ENCODE measurements around the gene ZNF655.

GRCh38 chr7:99607548-99607947 is 49.1 kb downstream of the ZNF655 start:
- TF ChIP-seq, protein P1, sequence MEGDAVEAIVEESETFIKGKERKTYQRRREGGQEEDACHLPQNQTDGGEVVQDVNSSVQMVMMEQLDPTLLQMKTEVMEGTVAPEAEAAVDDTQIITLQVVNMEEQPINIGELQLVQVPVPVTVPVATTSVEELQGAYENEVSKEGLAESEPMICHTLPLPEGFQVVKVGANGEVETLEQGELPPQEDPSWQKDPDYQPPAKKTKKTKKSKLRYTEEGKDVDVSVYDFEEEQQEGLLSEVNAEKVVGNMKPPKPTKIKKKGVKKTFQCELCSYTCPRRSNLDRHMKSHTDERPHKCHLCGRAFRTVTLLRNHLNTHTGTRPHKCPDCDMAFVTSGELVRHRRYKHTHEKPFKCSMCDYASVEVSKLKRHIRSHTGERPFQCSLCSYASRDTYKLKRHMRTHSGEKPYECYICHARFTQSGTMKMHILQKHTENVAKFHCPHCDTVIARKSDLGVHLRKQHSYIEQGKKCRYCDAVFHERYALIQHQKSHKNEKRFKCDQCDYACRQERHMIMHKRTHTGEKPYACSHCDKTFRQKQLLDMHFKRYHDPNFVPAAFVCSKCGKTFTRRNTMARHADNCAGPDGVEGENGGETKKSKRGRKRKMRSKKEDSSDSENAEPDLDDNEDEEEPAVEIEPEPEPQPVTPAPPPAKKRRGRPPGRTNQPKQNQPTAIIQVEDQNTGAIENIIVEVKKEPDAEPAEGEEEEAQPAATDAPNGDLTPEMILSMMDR (conservative IDR thresholded peaks at IDR 0.05 in 1 of 2, IDR thresholded peaks at IDR 0.05 in 1 of 2; ENCODE audit: extremely low read depth in 1 of 2, insufficient read depth in 1 of 2, low read depth in 1 of 2, low read length in 2 of 2) = no peak
- TF ChIP-seq EZH2 (IDR thresholded peaks at IDR 0.05; ENCODE audit: borderline replicate concordance, low read length) = no peak
